HL-60 (cell line): ENCODE measurements around the gene HOXB6.

Experiments
- DNase-seq, 2 experiments: peaks; one replicate each; pipeline ENCODE4 v3.0.0-alpha.2; 2010 to 2020; ENCODE audit warnings: low read depth in 1 of 2, low spot score in 1 of 2
- H3K27ac ChIP-seq: fragments of 250-450 bp; sonication (Bioruptor Pico); replicated peaks from 2 replicates; pipeline ENCODE4 v1.5.1; 2020; ENCODE audit warnings: mild to moderate bottlenecking, moderate library complexity
- H3K27me3 ChIP-seq: fragments of 250-450 bp; sonication (Bioruptor Pico); 2 replicates; pipeline ENCODE4 v1.5.1; 2021; ENCODE audit warnings: mild to moderate bottlenecking, moderate library complexity; ENCODE audit not compliant: insufficient read depth, poor library complexity, severe bottlenecking
- H3K4me3 ChIP-seq: replicated peaks from 2 replicates; pipeline ENCODE4 v1.5.1; 2011; ENCODE audit warnings: mild to moderate bottlenecking, control low read depth, low read length; ENCODE audit not compliant: insufficient read depth
- CTCF ChIP-seq: IDR thresholded peaks from one replicate; pipeline ENCODE4 v1.5.1; 2011; ENCODE audit warnings: low read length, control low read depth, inconsistent platforms; ENCODE audit not compliant: insufficient read depth
- GABPA ChIP-seq: IDR thresholded peaks from 2 replicates; pipeline ENCODE4 v1.6.1; 2012; ENCODE audit warnings: low read depth
- POLR2AphosphoS5 ChIP-seq: IDR thresholded peaks from 2 replicates; pipeline ENCODE4 v1.6.1; 2012; ENCODE audit warnings: low read depth
- REST ChIP-seq: IDR thresholded peaks from 2 replicates; pipeline ENCODE4 v1.6.1; 2012; ENCODE audit warnings: low read depth; ENCODE audit not compliant: insufficient replicate concordance
- SPI1 ChIP-seq: IDR thresholded peaks from 2 replicates; pipeline ENCODE4 v1.6.1; 2012; ENCODE audit warnings: low read depth, mild to moderate bottlenecking, borderline replicate concordance

HOXB6 gene

GRCh38 chr17:48647103-48647962 is 42.5 kb upstream of the HOXB6 start:
- no peak for DNase-seq
- Histone ChIP-seq H3K4me3 (peak overlapping the region; percentile 32), H3K27me3 (peaks cover 62% of the 10 kb centered on the region), H3K27ac (no peak overlapping the region)
- TF ChIP-seq CTCF (no peak), POLR2AphosphoS5 (no peak), REST (no peak), GABPA (no peak), SPI1 (no peak)

- TF ChIP-seq CTCF (no peak), SPI1 (no peak), POLR2AphosphoS5 (no peak), GABPA (no peak), REST (no peak)
- Histone ChIP-seq H3K27ac (no peak overlapping the region), H3K4me3 (no peak overlapping the region), H3K27me3 (peaks cover 69% of the 10 kb centered on the region)
- DNase-seq: no peak
Observed at GRCh38 chr17:48646183-48647102, 41.7 kb upstream of the HOXB6 start.

GRCh38 chr17:48645639-48646182 is 40.9 kb upstream of the HOXB6 start:
- peaks cover 74% of the 10 kb centered on the region for H3K27me3 ChIP-seq
- TF ChIP-seq REST (no peak), POLR2AphosphoS5 (no peak), SPI1 (no peak)
- DNase-seq: no peak
- H3K27ac ChIP-seq: no peak overlapping the region
- H3K4me3 ChIP-seq: no peak overlapping the region
